Breast epithelium (tissue), 3 donors: ENCODE data around the gene CCND1.

Source experiments
- POLR2A ChIP-seq: fragments of 450-650 bp; IDR thresholded peaks from one replicate; pipeline ENCODE4 v1.6.1; 2016; ENCODE audit warnings: antibody characterized with exemption, mild to moderate bottlenecking, moderate library complexity
- TF ChIP-seq, protein P1 (sequence below), 3 donors: fragments of 450-650 bp; IDR thresholded peaks; one replicate each; pipeline ENCODE4 v1.5.1; 2016 to 2017; ENCODE audit warnings: antibody characterized with exemption in 3 of 3, mild to moderate bottlenecking in 3 of 3, moderate library complexity in 3 of 3

- no peak for TF ChIP-seq POLR2A
- TF ChIP-seq, protein P1, sequence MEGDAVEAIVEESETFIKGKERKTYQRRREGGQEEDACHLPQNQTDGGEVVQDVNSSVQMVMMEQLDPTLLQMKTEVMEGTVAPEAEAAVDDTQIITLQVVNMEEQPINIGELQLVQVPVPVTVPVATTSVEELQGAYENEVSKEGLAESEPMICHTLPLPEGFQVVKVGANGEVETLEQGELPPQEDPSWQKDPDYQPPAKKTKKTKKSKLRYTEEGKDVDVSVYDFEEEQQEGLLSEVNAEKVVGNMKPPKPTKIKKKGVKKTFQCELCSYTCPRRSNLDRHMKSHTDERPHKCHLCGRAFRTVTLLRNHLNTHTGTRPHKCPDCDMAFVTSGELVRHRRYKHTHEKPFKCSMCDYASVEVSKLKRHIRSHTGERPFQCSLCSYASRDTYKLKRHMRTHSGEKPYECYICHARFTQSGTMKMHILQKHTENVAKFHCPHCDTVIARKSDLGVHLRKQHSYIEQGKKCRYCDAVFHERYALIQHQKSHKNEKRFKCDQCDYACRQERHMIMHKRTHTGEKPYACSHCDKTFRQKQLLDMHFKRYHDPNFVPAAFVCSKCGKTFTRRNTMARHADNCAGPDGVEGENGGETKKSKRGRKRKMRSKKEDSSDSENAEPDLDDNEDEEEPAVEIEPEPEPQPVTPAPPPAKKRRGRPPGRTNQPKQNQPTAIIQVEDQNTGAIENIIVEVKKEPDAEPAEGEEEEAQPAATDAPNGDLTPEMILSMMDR (IDR thresholded peaks at IDR 0.05), result no peak
Observed at GRCh38 chr11:69702769-69703452, 62.0 kb downstream of the CCND1 start.
